NCI-H187 (cell line): ENCODE data around the gene EXOG.

ENCODE experiments used
- DNase-seq, 2 experiments: peaks; one replicate each; lab custom pipeline; 2025; lab: John Stamatoyannopoulos, UW

EXOG gene

GRCh38 chr3:38496131-38496910 lies at the start of gene EXOG:
EXOG (plus strand) TSS chr3:38496340; CDS start chr3:38496368, 28 bp downstream.
- peak; percentile 65 to 74 for DNase-seq

- no peak for DNase-seq
Measured at GRCh38 chr3:38446812-38447211, 49.3 kb upstream of the EXOG start.

- no peak for DNase-seq
Measured at GRCh38 chr3:38450853-38451252, 45.3 kb upstream of the EXOG start.

GRCh38 chr3:38453075-38453912 lies 42.8 kb upstream of the EXOG start, which contains the start of gene ACVR2B:
ACVR2B (plus strand) TSS chr3:38453890; CDS start chr3:38454323, 433 bp downstream.
- peak; percentile 55 to 63 for DNase-seq

DNA sequence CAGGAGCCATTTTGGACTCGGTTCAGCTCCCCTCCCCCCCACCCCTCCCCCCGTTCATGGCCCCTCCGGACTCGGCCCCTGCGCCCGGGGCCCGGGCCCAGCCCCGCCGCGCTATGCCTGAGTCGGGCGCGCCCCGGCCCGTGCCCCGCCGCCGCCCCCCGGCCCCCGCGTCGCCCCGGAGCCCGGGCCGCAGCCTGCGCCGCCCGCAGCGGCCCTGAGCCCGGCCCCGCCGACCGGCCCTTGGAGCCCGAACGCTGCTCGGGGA lies 42.3 kb upstream of the EXOG start:
- no peak for DNase-seq

DNA sequence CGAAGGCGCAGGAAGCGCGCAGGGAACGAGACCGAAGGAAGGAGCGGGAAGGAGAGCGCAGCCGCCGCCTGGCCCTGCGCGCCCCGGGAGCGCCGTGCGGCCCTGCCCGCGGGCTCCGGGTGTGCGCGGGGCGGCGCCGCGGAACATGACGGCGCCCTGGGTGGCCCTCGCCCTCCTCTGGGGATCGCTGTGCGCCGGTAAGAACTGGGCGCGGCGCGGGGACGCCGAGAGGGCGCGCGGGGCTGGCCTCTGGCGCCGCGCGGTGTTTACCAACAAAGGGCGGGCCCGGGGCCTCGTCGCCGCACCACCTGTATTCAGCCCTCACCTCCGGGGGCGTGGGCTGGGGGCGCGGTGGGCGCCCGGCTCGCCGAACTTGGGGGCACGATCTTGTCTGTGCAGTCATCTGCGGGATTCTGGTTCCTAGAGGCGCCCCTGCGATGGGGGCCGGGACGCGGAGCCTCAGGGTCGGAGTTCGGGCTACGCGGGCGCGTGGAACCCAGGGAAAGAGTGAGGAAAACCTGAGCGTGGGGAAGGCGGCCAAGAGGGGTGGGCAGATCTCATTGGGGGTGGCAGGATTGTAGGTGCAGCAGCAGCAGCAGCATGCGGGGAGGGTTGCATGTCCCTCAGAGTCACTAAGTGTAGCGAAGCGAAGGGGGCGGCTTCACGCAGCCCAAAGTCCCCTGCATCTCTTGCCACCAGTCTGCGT lies 41.8 kb upstream of the EXOG start:
- peak in 1 of 2 experiments; percentile 21 for DNase-seq

GRCh38 chr3:38454884-38455638 lies 41.1 kb upstream of the EXOG start:
- peak; percentile 34 to 36 for DNase-seq

- no peak for DNase-seq
Measured at GRCh38 chr3:38455639-38456430, 40.3 kb upstream of the EXOG start.

DNA sequence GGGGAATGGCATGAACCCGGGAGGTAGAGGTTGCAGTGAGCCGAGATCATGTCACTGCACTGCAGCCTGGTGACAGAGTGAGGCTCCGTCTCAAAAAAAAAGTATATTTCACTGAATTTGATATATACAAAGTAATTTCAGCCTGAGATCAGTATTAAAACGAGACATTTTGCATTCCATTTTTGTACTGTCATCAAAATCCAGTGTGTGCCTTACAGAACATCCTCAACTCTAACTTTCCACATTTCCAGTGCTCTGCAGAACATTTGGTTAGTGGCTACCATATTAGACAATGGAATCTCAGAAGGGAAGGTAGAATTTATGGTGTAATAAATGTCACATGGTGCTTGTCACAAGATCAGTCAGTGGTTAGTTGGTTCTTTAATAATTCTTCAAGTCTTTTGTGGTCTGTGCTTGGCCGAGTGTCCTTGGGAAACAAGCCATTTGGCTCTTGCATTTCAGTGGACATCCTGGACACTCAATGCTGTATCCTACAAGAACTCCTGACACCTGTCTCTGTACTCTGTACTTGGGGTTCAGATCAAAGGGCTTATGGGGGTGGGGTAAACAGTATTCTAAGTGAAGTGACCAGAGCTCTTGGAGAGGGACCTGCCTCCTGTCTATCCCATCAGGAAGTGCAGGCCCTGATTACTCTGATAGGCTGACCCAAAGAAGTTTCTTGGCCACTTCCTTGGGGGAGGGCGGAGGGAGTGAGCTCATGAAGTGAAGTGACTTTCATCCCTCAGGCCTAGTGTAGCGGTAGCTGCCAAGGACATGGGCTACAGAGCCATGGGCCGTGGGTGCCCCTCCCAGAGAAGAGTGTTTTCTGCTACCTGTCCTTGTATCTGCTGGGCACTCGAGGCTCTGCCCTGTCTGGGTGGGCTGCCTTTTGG lies 38.8 kb upstream of the EXOG start:
- DNase-seq: no peak

DNA sequence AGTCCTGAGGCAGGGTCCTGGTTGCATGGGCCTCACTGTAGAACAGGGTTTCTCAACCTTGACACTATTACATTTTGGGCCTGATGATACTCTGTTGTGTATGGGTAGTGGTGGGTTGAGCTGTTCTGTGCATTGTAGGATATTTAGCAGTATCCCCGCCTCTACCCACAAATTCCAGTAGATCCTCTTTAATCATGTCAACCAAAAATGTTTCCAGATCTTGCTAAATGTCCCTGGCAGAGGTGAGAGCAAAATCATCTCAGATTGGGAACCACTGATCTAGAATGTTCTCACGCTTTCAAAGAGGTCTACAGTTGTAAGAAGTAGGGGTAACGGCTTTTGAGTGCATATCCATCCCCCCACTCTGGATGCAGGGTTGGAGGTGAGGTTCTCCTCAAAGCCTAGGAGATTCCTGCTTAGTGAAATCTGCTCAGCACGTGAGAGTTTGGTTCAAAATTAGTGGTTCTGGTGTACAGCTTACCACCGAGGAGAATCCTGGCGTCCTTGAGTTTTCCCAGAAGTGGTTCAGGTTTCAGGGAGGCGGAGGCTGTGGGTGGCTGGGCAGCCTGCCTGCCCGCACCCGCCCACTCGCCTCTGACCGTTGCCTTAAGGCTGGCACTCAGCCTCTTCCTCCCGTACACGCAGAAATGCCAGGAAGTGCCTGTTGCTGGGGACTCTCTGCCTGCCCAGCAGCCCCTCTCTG lies 37.2 kb upstream of the EXOG start:
- no peak for DNase-seq

- no peak for DNase-seq
Measured at GRCh38 chr3:38459499-38460048, 36.6 kb upstream of the EXOG start.

GRCh38 chr3:38460377-38461270 lies 35.5 kb upstream of the EXOG start:
- DNase-seq: no peak

GRCh38 chr3:38465588-38466154 lies 30.5 kb upstream of the EXOG start:
- DNase-seq: no peak

- no peak for DNase-seq
Measured at GRCh38 chr3:38468765-38469164, 27.4 kb upstream of the EXOG start.

DNA sequence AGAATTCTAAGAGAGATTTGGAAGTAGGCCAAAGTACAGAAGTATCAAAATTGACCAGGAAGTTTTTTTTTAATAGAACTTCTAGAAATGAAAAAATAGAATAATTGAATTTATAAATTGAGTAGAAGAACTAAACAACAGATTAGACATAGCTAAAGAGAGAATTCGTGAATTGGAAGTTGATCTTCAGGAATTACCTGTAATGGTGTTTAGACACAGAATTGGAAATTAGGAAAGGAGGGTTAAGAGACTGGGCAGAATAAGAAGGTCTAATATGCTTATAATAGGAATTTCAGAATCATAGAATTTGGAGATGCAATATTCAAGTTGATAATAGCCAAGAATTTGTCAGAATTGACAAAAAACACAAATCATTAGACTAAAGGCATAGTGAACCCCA lies 26.3 kb upstream of the EXOG start:
- DNase-seq: no peak

- DNase-seq: no peak
Measured at GRCh38 chr3:38471260-38471857, 24.8 kb upstream of the EXOG start.

DNA sequence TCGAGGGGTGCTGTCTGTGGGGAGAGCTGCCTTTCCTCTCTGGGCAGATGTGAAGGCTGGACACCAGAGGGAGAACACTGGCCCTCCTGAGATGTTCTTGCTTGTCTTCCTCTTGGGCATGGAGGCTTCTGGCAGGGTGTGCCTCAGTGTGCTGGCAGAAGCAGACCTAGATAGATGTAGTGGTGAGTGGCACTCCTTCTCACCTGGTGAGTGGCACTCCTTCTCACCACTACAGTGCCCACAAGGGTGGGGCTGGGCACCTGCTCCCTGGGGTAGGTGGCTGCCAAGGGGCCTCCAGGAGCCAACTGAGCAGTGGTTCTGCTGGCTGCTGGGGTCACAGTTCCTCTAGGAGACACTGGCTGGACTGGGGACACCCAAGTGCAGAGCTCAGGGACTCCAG lies 23.8 kb upstream of the EXOG start:
- no peak for DNase-seq
